Measurements from ENCODE around the gene PRPF19.

Gene PRPF19

DNA sequence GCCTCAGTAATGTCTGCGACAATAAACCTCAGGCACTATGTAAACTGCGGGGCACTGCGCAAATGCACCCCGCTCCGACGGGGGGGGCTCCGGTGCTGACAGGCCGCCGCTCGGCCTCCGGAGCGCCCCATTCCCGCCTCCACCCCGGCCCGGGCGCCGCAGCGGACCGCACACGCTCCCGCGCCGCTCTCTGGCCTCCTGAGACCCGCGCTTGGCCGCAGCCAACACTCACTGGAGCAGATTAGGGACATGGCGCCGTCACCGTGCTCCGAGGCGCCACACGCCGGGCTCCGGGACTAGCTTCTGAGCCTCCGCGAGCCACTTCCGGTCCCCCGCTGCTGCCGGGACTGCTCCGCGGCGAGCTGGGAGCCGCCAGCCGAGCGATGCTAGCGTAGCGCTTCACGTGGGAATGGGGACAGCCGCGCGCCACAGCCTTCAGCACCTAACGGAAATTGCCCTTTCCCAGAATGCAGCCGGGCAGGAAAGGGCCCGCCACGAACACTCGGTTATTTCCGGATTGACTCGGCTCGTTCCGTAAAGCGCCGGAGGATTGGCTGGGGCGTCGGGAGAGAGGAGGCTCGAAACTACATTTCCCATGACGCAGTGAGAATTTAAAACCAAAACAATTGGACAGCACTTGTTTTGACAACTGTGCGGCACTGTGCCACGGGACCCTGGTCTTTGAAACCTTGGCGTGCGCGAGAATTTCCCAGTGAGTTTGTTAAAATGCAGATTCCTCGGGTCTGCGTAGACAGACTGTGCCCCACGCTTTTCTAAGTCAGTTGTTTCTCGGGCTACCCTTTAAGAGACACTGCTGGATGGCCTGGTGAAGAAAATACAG lies at the start of gene PRPF19:
Gene PRPF19, minus strand, starts transcription at position 454 of the 841 bp plus-strand sequence. Its CDS starts 203 bp downstream, at position 251.
- peak; percentile 92 to 95 for DNase-seq (ENCODE audit: low read depth in 2 of 2, low spot score in 1 of 2)

DNA sequence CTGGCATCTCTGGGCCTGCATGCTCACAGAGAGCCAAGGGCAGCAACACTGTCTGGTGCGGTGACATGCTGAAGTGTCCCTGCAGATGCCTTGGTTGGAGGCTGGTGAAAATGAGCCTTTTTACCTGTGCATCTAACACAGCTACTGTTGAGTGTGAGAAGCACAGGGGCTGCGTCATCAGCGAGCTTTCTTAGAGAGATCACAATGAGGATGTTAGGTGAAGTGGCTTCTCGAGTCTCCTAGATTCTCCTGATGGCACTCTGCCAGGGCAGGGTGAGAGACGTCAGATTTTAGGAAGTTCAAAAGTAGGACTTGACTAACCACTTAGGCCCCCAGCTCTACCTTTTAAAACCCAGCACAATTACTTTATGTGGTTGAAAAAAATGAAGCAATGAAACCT lies 49.2 kb upstream of the PRPF19 start:
- no peak for DNase-seq (ENCODE audit: low read depth in 2 of 2, low spot score in 1 of 2)

DNA sequence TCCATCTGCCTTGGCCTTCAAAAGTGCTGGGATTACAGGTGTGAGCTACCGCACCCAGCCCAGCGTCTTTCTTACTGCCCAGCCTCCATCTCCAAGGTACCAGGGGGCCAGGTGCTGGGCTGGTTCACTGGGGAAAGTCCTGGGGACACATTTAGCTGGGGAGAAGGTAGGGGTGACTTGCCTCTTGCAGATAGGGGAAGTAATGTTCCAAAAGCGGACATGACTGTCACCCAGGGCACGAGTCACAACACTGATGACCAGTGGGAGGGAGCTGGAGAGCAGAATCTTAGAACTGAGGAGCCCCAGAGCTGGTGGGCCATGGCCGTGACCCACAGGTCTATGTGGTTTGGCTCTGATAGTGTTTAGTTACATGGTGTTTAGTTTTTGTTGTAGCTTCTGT lies 48.0 kb upstream of the PRPF19 start:
- DNase-seq (ENCODE audit: low read depth in 2 of 2, low spot score in 1 of 2), result no peak

DNA sequence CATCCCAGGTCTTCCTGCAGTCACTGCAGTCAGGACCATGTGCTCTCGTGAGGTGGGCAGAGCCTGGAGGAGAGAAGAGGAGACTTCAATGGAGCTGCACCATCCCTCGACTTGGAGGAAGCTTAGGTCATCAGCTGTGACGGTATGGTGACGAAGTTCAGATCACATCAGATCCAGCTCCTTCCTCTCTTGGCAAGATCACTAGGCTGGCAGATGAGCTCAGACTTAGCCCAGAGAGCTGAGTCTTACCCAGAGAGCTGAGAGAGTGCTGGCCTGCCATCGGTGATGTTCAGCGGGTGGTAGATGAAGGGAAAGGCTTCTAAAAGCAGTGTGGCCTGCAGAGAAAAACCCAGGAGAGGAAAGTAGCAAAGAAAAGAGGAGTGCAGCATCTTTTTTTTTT lies 47.4 kb upstream of the PRPF19 start:
- no peak for DNase-seq (ENCODE audit: low read depth in 2 of 2, low spot score in 1 of 2)

DNA sequence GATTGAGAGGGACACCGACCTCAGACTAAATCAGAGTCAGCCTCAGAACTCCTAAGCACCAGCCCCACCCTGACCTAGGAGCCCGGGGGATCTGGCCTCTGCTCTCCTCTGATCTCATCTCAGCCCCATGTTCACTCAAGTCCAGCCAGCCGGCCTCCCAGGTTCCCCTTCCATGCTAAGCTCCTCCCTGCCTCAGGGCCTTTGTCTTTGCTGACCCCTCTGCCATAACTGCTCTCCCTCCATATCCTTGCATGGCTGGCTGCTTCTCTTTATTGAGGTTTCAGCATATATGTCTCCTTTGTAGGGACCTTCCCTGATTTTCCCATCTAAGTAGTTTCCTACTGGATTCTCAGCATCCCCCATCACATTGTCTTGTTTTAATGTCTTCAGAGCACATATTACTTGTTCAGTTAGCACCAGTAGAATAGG lies 46.4 kb upstream of the PRPF19 start:
- DNase-seq (ENCODE audit: low read depth in 2 of 2, low spot score in 1 of 2), result no peak

DNA sequence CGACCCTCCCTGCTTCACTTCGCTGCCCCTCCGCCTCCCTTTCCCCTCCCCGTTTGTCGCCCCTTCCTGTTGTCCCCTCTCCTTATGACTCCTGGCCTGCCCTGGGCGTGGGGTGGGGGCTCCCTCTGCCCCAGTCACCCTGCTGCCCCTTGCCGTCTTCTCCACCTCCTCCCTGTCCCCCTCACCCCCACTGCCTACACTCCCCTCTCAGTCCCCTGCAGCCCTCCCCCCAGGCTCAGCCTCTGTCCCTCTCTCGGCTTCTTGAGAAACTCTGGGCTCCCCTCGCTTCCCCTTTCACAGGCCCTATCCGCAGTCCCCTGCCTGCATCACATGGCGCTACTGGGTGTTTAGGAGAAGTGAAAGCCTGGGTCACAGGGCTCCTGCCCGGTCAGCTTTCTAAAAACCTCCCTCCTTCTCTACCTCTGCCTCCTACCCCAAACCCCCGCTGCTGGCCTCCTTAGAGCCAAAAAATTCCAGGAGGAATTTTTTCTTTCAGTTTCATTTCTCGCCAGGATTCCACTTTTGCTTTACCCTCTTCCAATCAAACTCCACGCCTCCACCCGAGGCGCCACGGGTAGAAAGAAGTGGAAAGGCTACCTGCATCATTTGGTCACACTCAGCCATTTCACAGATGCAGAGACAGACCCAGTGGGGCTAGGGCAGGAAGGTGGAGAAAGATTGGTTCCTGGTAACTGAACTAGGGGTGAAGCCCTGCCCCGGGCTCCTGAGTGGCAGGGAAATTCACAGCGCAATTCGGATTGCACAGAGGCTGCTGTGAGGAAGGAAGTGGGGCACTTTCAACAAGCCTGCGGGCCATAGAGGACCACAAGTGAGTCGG lies 45.7 kb upstream of the PRPF19 start, which contains the start of gene SLC15A3:
Gene SLC15A3, minus strand, starts transcription at position 273 of the 838 bp plus-strand sequence. CDS start 625 bp downstream, outside the sequence.
- no peak for DNase-seq (ENCODE audit: low read depth in 2 of 2, low spot score in 1 of 2)

DNA sequence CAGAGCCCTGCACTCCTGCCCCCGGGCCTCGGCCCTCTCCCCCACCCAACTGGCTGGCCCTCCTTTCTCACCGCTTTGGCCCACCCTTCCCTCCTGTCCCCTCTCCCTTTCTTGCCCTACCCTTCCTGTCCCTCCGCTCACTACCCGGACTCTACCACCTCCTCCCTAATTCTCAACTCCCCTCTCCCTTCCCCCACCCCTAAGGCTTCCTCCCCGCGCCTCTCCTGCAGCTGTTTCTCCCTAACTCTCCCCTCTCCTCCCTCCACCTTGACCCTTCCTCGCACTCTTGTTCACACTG lies 45.2 kb upstream of the PRPF19 start:
- DNase-seq (ENCODE audit: low read depth in 2 of 2, low spot score in 1 of 2), result no peak

DNA sequence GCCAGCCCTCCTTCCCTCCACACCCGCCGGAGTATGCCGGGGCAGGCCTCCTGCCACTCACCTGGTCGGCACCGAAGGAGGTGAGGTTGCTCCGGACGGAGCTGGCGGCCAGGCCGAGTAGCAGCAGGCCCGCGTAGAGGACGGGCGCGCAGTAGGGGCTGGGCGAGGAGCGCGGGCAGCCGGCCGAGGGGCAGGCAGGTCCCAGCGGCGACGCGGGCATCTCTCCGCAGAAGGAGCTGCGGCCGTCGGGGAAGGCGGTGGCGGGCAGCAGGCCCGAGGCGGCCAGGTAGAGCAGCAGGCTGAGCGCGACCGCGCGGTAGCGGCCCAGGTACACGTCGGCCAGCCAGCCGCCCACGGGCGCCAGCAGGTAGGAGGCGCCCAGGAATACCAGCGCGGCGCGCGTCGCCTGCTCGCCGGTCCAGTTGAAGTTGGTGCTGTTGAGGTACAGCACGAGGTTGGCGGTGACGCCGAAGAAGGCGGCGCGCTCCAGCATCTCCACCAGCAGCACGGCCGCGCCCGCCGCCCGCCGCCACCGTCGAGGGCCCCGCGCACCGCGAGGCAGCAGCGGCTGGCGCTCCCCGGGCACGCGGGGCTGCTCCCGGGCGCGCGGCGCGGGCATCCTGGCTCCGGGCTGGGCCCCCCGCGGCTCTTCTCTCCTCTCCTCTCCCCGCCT lies 44.7 kb upstream of the PRPF19 start:
- DNase-seq (ENCODE audit: low read depth in 2 of 2, low spot score in 1 of 2), result no peak

DNA sequence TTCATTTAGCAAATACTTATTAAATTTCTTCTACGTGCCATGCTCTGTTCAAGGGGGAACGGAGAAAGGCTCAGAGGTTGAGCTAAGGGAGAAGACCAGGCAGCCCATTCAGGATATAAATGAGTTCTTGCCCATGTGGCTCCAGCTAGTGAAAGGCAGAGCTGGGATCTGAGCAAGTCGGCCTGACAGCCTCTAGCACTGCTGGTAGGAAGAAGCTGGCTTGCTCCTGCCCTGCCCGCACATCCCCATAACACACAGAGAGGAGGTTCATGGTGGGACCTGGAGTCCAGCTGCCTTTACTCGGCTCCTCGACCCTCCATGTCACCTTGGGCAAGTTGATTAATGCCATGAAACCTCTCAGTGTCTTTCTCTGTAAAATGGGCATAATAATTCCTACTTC lies 43.6 kb upstream of the PRPF19 start:
- no peak for DNase-seq (ENCODE audit: low read depth in 2 of 2, low spot score in 1 of 2)

DNA sequence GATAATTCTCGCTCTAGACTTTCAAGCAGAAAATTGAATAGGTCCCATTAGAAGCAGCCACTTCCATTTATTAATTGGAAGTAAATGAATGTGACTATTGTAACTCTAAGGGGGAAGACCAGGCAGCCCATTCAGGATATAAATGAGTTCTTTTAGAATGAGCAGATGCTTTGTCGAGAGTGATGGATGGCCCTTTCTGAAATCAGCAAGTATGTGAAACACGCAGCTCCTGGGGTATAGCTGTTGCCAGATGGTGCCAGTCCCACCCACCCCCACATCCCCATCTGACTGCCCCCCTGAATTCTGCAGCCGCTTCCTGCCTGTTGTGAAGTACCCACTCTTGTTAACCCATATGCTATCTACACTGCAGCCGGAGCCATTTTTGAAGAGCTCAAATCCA lies 41.9 kb upstream of the PRPF19 start:
- DNase-seq (ENCODE audit: low read depth in 2 of 2, low spot score in 1 of 2), result no peak

DNA sequence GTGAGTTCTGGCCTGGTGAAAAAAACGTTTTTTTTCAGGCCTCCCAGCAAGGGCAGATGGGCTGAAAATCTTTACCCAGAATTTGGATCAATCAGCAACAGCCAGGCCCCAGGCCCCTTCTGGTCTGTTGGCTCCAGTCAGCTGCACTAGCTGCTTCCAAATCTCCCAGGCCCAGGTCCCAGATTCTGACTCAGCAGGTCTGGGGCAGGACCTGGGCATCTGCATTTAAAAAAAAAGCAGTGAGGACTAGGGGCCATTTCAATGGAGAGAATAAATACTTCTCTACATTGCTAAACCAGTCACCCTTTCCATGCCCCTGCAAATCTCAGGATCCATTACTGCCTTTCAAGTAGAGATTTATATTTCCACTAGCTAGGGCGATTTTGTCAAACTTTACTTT lies 41.3 kb upstream of the PRPF19 start:
- no peak for DNase-seq (ENCODE audit: low read depth in 2 of 2, low spot score in 1 of 2)

DNA sequence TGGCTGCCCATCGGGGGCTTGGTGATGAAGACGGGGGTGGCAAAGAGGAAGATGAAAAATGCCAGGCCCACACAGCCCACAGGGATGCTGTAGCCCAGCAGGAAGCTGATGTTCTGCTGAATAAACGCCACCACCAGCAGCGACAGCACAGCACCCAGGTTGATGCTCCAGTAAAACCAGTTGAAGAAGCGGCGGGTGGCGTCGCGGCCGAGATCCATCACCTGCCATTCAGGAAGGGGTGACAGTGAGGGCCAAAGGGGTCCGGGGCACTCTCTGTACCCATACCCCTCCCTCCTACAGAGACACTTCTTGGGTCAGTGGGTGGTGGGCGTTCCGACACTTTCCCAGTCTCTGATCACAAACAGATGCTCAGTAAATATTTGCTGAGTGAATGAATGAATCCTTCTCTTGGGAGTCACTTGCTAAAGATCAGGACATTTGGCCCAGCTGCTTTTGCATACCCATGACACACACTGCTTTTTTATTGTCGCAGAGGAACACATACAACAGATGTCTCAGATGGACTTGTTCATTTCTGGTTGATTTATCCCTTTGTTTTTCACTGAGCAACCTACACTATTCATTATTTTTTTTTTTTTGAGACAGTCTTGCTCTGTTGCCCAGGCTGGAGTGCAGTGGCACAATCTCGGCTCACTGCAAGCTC lies 40.3 kb upstream of the PRPF19 start:
- DNase-seq (ENCODE audit: low read depth in 2 of 2, low spot score in 1 of 2), result no peak

DNA sequence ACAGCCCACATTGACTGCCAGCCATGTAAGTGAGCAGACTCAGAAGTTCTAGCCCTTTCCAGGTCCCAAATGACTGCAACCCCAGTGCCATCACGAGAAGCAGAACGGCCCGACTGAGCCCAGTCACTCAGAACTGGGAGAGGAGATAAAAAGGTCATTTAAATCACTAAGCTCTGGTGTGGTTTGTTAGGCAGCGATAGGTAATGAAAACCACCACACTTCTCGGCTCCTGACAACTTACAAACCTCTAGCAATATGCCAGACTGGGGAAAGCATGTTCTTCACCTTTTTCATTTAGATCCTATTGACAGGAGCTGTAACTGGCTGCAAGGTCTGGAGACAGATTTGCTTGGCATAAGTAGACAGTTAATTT lies 38.9 kb upstream of the PRPF19 start:
- DNase-seq (ENCODE audit: low read depth in 2 of 2, low spot score in 1 of 2), result no peak

DNA sequence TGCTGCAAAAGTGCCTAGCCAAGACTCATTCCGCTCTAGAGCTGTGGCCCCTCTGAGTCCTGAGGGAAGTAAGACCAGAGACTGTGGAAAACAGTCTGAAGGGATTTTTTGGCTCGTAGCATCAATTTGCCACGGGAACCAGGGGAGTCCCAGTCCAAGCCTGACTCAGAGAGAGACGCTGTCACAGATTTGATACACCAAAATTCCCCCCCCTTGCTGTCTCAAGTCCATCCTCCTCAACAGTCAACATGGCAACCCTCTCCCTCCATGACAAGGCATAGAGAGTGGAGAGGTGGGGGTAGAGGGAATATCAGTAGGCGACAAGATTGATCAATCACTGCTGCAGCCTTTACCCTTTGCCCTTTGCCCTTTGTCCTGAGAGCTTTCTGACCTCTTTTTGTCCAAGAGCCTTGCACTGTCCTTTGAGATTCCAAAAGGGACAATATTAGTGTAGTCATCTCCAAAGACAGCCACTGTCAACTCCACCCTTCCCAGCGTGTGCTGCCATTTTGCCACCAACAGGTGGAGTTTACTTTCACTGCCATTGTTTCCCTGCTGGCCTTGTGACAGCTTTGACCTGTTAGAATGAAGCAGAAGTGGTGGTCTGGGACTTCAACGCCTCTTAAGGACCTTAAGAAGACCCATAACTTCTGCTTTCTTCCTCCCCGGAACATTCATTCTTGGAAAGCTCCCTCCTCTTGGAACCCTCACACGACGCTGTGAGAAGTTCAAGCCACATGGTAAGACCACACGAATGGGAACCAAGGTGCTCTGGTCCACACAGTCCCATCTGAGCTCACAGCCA lies 38.3 kb upstream of the PRPF19 start:
- no peak for DNase-seq (ENCODE audit: low read depth in 2 of 2, low spot score in 1 of 2)

DNA sequence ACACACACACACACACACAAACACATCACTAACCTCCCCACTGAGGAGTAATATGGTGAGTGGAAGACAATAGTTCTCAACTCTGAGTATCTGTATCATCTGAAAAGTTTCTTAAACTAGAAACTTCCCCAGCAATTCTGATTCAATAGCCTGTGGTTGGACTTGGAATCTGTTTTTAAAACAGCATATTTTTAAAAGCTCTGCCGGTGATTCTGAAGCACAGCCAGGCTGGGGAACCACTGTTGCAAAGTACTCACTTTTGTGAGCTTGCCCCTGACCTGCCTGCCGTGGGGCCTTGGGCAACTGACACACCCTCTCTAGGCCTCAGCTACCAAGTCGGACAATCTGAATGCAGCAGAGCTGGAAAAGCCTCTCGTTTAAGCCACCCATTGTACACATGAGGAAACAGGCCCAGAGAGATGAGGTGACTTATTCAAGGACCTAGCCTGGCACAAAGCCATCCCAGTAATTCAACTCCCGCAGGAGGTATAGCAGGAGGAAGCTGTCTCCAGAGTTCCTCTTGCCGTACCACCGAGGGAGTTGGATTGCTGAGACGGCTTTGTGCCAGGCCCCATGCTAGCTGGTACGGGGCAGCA lies 36.7 kb upstream of the PRPF19 start:
- no peak for DNase-seq (ENCODE audit: low read depth in 2 of 2, low spot score in 1 of 2)

DNA sequence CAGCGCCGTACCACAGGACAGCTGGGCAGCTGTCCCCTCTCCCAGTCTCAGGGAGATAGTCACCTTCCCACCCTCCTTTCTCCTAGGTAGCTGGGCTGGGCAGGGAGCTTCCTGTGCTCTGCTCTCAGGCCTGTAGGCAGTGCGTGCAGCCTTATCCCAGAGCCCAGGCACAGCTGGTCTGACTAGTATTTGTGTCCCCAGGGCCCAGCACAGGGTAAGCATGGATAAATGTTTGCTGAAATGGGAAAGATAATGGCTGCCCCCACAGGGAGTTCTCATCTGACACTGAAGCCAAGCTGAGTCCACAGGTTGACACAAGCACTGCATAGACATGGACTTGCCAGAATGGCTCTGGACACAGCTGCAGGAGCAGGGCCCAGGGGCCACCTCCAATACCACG lies 35.8 kb upstream of the PRPF19 start:
- DNase-seq (ENCODE audit: low read depth in 2 of 2, low spot score in 1 of 2), result no peak

DNA sequence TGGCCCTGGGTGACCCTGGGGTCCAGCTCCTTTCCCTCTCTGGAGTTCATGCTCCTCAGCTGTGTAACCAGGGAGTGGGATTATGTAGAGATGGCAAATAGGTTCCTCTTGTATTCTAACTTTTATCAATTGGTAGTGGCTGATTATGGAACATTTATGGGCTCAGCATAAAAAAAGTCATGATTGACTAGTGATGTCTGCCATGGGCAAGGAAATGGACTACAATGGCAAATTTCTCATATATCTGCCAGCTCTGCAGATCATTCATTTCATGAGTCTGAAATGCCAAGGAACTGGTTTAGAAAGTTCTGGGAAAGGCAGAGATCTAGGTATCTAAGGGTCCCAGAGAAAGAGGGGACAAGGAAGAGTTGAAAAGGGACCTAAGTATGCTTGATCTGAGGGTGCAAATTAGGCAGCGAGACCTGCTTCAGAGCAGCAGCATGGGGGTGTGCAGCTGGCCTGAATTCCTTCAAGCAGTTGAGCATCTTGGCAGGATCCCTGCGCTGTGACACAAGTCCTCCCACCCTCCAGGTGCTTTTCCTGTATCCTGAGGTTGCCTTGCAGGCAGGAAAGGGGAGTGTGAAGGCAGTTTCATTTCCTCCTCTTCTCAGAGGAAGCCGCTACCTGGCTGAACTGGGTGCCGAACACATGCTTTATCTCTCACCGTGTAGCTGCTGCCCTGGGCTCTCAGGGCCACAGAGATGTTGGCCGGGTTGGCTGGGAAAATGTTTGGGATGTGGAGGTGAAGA lies 35.2 kb upstream of the PRPF19 start:
- DNase-seq (ENCODE audit: low read depth in 2 of 2, low spot score in 1 of 2), result no peak

DNA sequence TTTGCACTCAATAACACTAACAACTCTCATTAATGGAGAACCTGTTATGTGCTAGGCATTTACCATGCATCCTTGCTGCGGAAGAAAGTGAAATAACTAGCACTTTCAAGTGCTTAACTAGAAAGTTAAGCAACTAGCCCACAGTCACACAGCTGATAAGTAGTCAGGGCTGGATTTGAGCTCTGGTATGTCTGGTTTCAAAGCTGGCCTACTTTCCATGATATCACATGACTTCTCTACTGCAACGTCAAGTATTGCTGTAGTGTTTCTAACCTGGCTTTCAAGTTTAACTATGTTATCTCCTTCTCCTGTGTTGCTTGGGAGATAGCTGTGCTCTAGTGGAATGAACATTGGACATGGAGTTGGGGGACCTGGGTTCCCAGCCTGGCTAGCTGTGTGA lies 33.5 kb upstream of the PRPF19 start:
- no peak for DNase-seq (ENCODE audit: low read depth in 2 of 2, low spot score in 1 of 2)

DNA sequence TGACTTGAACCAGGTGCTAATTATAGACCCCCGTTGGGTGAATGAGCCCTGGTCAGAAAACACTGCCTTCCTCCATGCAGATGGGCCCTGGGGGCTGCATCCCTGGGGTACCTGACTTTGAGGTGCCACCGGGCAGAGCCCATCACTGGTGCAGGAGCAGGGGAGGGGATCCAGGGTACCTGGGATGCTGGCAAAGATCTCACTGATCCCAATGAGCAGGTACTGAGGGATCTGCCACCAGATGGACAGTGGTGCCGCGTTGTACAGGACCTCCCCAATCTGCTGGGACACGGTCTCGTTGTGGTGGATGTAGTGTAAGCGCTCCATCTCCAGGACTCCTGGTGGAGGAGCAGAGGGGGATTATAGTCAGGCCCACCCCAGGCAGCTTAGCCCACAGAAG lies 32.9 kb upstream of the PRPF19 start:
- no peak for DNase-seq (ENCODE audit: low read depth in 2 of 2, low spot score in 1 of 2)

Data from stimulated activated CD8-positive, alpha-beta memory T cell treated with anti-CD3 and anti-CD28 coated beads, Interleukin-4, amount 100 ng/mL, for 1 hour (primary cell).